ENCODE results near the gene DNM2.
"Not testable (repeated sequence)": the region's sequence is repeated elsewhere in the genome, so short reads cannot be mapped to it uniquely, and the experiment has no call there.

DNM2 gene

GRCh38 chr19:10752237-10752912 lies 34.5 kb downstream of the DNM2 start:
- H3K4me3 ChIP-seq (IDR thresholded peaks at IDR 0.05; ENCODE audit: insufficient read depth, low read depth, low read length): no peak overlapping the region
- H3K79me2 ChIP-seq (ENCODE audit: insufficient read depth, low read depth): peaks cover 27% of the 10 kb centered on the region; the same call in 1 of the 2 replicates
- no peaks in the 10 kb centered on the region for H3K4me1 ChIP-seq (ENCODE audit: low read depth, poor library complexity, severe bottlenecking)
- TF ChIP-seq, protein P1, sequence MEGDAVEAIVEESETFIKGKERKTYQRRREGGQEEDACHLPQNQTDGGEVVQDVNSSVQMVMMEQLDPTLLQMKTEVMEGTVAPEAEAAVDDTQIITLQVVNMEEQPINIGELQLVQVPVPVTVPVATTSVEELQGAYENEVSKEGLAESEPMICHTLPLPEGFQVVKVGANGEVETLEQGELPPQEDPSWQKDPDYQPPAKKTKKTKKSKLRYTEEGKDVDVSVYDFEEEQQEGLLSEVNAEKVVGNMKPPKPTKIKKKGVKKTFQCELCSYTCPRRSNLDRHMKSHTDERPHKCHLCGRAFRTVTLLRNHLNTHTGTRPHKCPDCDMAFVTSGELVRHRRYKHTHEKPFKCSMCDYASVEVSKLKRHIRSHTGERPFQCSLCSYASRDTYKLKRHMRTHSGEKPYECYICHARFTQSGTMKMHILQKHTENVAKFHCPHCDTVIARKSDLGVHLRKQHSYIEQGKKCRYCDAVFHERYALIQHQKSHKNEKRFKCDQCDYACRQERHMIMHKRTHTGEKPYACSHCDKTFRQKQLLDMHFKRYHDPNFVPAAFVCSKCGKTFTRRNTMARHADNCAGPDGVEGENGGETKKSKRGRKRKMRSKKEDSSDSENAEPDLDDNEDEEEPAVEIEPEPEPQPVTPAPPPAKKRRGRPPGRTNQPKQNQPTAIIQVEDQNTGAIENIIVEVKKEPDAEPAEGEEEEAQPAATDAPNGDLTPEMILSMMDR (conservative IDR thresholded peaks at IDR 0.05; ENCODE audit: low read depth, low read length): no peak
- no peak overlapping the region for H3K27ac ChIP-seq
- H3K27me3 ChIP-seq (ENCODE audit: insufficient read depth, low read depth): no peaks in the 10 kb centered on the region
- no peak overlapping the region for H3K4me2 ChIP-seq
- H3K36me3 ChIP-seq (ENCODE audit: insufficient read depth): no peaks in the 10 kb centered on the region
- H3K9ac ChIP-seq: no peak overlapping the region
- H2AFZ ChIP-seq (ENCODE audit: low read depth): no peak overlapping the region
- H4K20me1 ChIP-seq (ENCODE audit: insufficient read depth): no peaks in the 10 kb centered on the region

- TF ChIP-seq, protein P1 (conservative IDR thresholded peaks at IDR 0.05; ENCODE audit: low read depth, low read length): no peak
- Histone ChIP-seq H3K27ac (no peak overlapping the region), H3K9ac (no peak overlapping the region), H3K4me3 (IDR thresholded peaks at IDR 0.05; ENCODE audit: insufficient read depth, low read depth, low read length) (no peak overlapping the region), H3K4me2 (no peak overlapping the region), H4K20me1 (ENCODE audit: insufficient read depth) (no peaks in the 10 kb centered on the region), H3K27me3 (ENCODE audit: insufficient read depth, low read depth) (no peaks in the 10 kb centered on the region), H3K79me2 (ENCODE audit: insufficient read depth, low read depth) (peaks cover 23% of the 10 kb centered on the region; the same call in 1 of the 2 replicates), H3K36me3 (ENCODE audit: insufficient read depth) (no peaks in the 10 kb centered on the region), H2AFZ (ENCODE audit: low read depth) (no peak overlapping the region), H3K4me1 (ENCODE audit: low read depth, poor library complexity, severe bottlenecking) (no peaks in the 10 kb centered on the region)
These were observed 35.2 kb downstream of the DNM2 start for GRCh38 chr19:10752913-10753704.

DNA sequence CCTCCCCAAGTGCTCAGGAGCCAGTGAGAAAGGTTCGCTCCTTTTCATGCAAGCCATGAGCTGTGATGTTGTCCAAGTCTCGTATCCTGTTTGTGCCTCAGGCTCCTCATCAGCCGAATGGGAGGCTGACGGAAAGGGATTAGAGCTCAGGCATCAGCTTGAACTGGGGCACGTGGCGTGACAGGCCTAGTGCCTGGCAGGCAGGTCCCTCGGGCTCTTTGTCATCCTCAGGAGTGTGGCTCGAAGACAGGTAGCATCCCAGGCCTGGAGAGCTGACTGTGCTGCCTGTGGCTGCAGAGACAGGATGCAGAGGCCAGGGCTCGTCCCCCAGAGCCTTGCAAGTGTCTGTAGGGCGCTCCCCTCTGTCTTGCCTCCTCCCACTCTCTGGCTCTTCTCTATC lies 38.5 kb downstream of the DNM2 start:
- no peaks in the 10 kb centered on the region for H3K4me1 ChIP-seq (ENCODE audit: low read depth, poor library complexity, severe bottlenecking)
- no peak overlapping the region for H3K4me3 ChIP-seq (IDR thresholded peaks at IDR 0.05; ENCODE audit: insufficient read depth, low read depth, low read length)
- no peaks in the 10 kb centered on the region for H4K20me1 ChIP-seq (ENCODE audit: insufficient read depth)
- H2AFZ ChIP-seq (ENCODE audit: low read depth): no peak overlapping the region
- no peak overlapping the region for H3K4me2 ChIP-seq
- TF ChIP-seq, protein P1 (conservative IDR thresholded peaks at IDR 0.05; ENCODE audit: low read depth, low read length): no peak
- H3K27me3 ChIP-seq (ENCODE audit: insufficient read depth, low read depth): no peaks in the 10 kb centered on the region
- peaks cover 10% of the 10 kb centered on the region; the same call in 1 of the 2 replicates for H3K79me2 ChIP-seq (ENCODE audit: insufficient read depth, low read depth)
- H3K36me3 ChIP-seq (ENCODE audit: insufficient read depth): no peaks in the 10 kb centered on the region; the same call in 1 of the 2 replicates
- H3K9ac ChIP-seq: no peak overlapping the region
- no peak overlapping the region for H3K27ac ChIP-seq

- Histone ChIP-seq H3K27me3 (ENCODE audit: insufficient read depth, low read depth) (no peaks in the 10 kb centered on the region), H4K20me1 (ENCODE audit: insufficient read depth) (no peaks in the 10 kb centered on the region), H3K27ac (no peak overlapping the region), H3K4me2 (no peak overlapping the region), H3K4me3 (IDR thresholded peaks at IDR 0.05; ENCODE audit: insufficient read depth, low read depth, low read length) (no peak overlapping the region), H3K79me2 (ENCODE audit: insufficient read depth, low read depth) (peaks cover 10% of the 10 kb centered on the region; the same call in 1 of the 2 replicates), H3K9ac (no peak overlapping the region), H3K36me3 (ENCODE audit: insufficient read depth) (no peaks in the 10 kb centered on the region; the same call in 1 of the 2 replicates), H2AFZ (ENCODE audit: low read depth) (no peak overlapping the region), H3K4me1 (ENCODE audit: low read depth, poor library complexity, severe bottlenecking) (no peaks in the 10 kb centered on the region)
- TF ChIP-seq, protein P1 (conservative IDR thresholded peaks at IDR 0.05; ENCODE audit: low read depth, low read length): no peak
These were observed 38.9 kb downstream of the DNM2 start for GRCh38 chr19:10756791-10757190.

DNA sequence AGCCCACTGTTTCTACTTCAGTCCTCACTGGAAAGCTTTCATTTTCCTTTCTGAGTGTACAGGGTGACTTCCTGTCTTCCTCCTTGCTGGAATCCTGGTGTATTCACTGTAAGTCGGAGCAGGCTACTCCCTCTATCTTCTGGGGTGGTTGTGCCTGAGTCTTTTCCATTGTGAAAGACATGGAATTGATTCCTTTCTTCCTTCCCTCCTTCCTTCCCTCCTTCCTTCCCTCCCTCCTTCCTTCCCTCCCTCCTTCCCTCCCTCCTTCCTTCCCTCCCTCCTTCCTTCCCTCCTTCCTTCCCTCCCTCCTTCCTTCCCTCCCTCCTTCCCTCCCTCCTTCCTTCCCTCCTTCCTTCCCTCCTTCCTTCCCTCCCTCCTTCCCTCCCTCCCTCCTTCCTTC lies 40.2 kb downstream of the DNM2 start:
- H3K36me3 ChIP-seq (ENCODE audit: insufficient read depth); H3K27me3 ChIP-seq (ENCODE audit: insufficient read depth, low read depth); H3K79me2 ChIP-seq (ENCODE audit: insufficient read depth, low read depth); H4K20me1 ChIP-seq (ENCODE audit: insufficient read depth); H3K27ac ChIP-seq; H2AFZ ChIP-seq (ENCODE audit: low read depth); H3K4me3 ChIP-seq (IDR thresholded peaks at IDR 0.05; ENCODE audit: insufficient read depth, low read depth, low read length); H3K4me1 ChIP-seq (ENCODE audit: low read depth, poor library complexity, severe bottlenecking); H3K9ac ChIP-seq; H3K4me2 ChIP-seq: not testable (repeated sequence)
